Fibroblast of peridontal ligament (primary cell): ENCODE results near the gene C1QTNF1.

ENCODE experiments used
- DNase-seq: peaks from one replicate; pipeline ENCODE4 v3.0.0-alpha.2; 2010; ENCODE audit errors: extremely low read depth

The C1QTNF1 gene

GRCh38 chr17:79093270-79093669, 69.3 kb downstream of the C1QTNF1 start:
- peak; percentile 17 for DNase-seq

GRCh38 chr17:79094261-79094660, 70.3 kb downstream of the C1QTNF1 start:
- DNase-seq: no peak

DNA sequence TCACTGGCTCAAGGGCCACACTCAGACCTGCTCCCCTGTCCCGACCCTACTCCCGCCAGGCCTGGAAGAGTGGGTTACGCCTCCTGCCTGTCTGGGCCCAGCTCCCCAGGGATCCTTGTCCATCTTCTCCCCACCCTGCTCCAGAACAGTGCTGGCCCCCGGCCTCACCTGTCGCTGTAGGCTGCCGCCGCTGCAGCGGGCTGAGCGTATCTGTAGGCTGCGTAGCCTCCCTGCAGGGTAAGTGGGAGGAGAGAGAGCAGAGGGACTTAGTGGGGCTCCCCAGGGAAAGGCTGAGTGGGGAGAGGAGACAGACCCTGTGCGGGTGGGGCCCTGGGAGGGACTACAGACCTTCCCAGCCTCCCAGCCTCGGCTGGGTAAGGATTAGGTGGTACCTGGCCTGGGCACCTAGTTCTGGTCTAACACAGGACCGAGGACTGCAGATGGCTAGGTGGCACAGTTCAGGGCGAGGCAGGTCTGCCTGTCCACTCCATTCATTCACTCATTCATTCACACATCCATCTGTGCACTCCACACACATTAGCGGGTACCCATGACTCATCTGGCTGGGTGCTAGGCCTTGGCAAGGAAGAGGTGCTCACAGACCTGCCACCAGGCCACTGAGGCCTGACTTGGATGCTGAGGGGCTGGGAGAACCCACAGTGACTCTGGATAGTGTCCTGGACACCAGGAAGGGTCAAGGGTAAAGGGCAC, 71.5 kb downstream of the C1QTNF1 start:
- no peak for DNase-seq

- no peak for DNase-seq
These were observed 72.5 kb downstream of the C1QTNF1 start for GRCh38 chr17:79096477-79096876.

DNA sequence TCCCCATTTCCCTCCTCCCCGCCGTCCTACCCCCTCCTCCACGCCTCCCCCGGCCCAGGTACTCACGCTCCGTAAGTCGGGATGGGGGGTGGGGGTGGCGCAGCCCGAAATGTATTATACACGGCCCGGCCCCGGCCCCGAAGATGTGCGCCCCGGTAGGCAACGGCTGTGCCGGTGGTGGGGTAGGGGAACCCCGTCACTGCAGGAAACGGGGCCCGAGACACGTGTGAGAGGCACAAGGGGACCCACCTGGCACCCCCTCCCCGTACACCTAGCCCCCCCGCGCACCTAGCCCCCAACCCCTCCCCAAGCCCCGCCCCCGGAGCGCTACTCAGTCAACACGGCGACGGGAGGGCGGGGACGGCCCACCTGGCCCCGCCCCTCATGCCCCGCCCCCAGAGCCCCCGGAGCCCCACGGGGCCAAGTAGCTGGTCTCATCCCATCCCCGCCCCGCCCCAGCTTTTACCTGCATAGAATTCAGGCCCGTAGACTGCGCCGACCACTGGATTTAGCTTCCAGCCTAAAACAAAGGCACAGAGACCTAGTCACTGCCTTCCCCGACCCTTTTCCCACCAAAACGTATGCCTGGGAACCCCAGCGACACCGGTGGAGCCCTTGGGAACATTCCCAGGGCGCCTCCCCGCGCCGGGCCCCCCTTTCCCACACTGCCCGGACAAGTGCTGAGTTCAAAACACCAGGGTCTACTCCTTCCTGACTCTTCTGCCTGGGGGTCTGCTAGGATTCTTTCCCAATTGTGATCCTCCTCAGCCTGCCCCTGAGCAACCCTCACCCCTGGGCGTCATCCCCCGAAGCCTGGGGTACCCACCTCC, 73.5 kb downstream of the C1QTNF1 start:
- DNase-seq: no peak

GRCh38 chr17:79098282-79098867, 74.4 kb downstream of the C1QTNF1 start:
- DNase-seq: no peak
